A673 (cell line): ENCODE data around the gene RIPOR2.

Experiments used
- EZH2 ChIP-seq: fragments of 200-600 bp; sonication (generic); IDR thresholded peaks from 2 replicates; pipeline ENCODE4 v1.6.1; 2017; ENCODE audit warnings: borderline replicate concordance, low read depth, mild to moderate bottlenecking, mixed read lengths, antibody characterized with exemption, low read length; ENCODE audit not compliant: poor library complexity, severe bottlenecking
- TF ChIP-seq, protein P1 (sequence below): fragments of 300-800, 200-600 bp; sonication (generic); conservative IDR thresholded peaks from 2 replicates; pipeline ENCODE4 v1.5.1; 2017; ENCODE audit warnings: low read depth, mild to moderate bottlenecking, antibody characterized with exemption, low read length, moderate library complexity, mixed read lengths

GRCh38 chr6:24982231-24982630, 46.5 kb upstream of the RIPOR2 start:
- TF ChIP-seq, protein P1, sequence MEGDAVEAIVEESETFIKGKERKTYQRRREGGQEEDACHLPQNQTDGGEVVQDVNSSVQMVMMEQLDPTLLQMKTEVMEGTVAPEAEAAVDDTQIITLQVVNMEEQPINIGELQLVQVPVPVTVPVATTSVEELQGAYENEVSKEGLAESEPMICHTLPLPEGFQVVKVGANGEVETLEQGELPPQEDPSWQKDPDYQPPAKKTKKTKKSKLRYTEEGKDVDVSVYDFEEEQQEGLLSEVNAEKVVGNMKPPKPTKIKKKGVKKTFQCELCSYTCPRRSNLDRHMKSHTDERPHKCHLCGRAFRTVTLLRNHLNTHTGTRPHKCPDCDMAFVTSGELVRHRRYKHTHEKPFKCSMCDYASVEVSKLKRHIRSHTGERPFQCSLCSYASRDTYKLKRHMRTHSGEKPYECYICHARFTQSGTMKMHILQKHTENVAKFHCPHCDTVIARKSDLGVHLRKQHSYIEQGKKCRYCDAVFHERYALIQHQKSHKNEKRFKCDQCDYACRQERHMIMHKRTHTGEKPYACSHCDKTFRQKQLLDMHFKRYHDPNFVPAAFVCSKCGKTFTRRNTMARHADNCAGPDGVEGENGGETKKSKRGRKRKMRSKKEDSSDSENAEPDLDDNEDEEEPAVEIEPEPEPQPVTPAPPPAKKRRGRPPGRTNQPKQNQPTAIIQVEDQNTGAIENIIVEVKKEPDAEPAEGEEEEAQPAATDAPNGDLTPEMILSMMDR = no peak
- no peak for TF ChIP-seq EZH2
